Activated naive CD4-positive, alpha-beta T cell treated with anti-CD3 and anti-CD28 coated beads for 36 hours (primary cell): ENCODE data around the gene KISS1R. TPM values are rescaled to one million over a fixed set of nuclear protein-coding genes. Genes with fewer than 3 reads are reported as not detected.

Experiments
- CTCF ChIA-PET: fragments of 350-600 bp; sonication (Branson Sonifier 250); formaldehyde crosslinking; loops from one replicate; lab custom pipeline; 2021; ENCODE audit warnings: antibody characterized with exemption; lab: Charles Lee
- DNase-seq: peaks from one replicate; pipeline ENCODE4 v3.0.0-alpha.2; 2020
- H3K27ac Mint-ChIP-seq: one replicate; pipeline ENCODE4 v1.8.0; 2021; ENCODE audit warnings: mild to moderate bottlenecking, mixed read lengths
- H3K27me3 Mint-ChIP-seq: one replicate; pipeline ENCODE4 v1.8.0; 2021; ENCODE audit warnings: low read depth, mixed read lengths
- H3K36me3 Mint-ChIP-seq: one replicate; pipeline ENCODE4 v1.8.0; 2021; ENCODE audit warnings: low read depth, mixed read lengths
- H3K4me1 Mint-ChIP-seq: one replicate; pipeline ENCODE4 v1.8.0; 2021; ENCODE audit warnings: low read depth, mixed read lengths
- H3K4me3 Mint-ChIP-seq: one replicate; pipeline ENCODE4 v1.8.0; 2021; ENCODE audit warnings: mild to moderate bottlenecking, moderate library complexity, mixed read lengths
- H3K9me3 Mint-ChIP-seq: one replicate; pipeline ENCODE4 v1.8.0; 2021; ENCODE audit warnings: mixed read lengths
- intact Hi-C: fragments of 100-400 bp; cut with micrococcal nuclease; formaldehyde crosslinking; loops from one replicate; pipeline ENCODE4 v1.15.1; 2023
- total RNA-seq, 2 experiments: library from RNA; stranded (reverse); gene quantifications; one replicate each; pipeline ENCODE4 v1.2.3, GENCODE V29; 2021

Gene KISS1R
- total RNA-seq, 2 experiments from 2014 or later = 5.3 to 6.6 TPM

- no peak overlapping the region for H3K27ac Mint-ChIP-seq
- DNase-seq = no peak
- no peak overlapping the region for H3K4me3 Mint-ChIP-seq
- intact Hi-C loops = no loop called here
- H3K9me3 Mint-ChIP-seq = no peaks in the 10 kb centered on the region
- peaks cover 2% of the 10 kb centered on the region for H3K36me3 Mint-ChIP-seq
- H3K4me1 Mint-ChIP-seq = peaks cover 14% of the 10 kb centered on the region
- no peaks in the 10 kb centered on the region for H3K27me3 Mint-ChIP-seq
- CTCF ChIA-PET = interaction anchor here (1.1 to 1.3 kb wide), 3 partner anchors 9 to 52 kb away, joined by 3 to 8 read pairs (median 4); partner anchors contain the start of gene WDR18
Measured at GRCh38 chr19:931860-932647, 14.9 kb downstream of the KISS1R start.

- Mint-ChIP-seq H3K4me1 (peaks cover 20% of the 10 kb centered on the region), H3K9me3 (no peaks in the 10 kb centered on the region), H3K27me3 (no peaks in the 10 kb centered on the region), H3K36me3 (peaks cover 5% of the 10 kb centered on the region), H3K4me3 (peak overlapping the region; percentile 63), H3K27ac (no peak overlapping the region)
- peak; percentile 54 for DNase-seq
- CTCF ChIA-PET = interaction anchor here (1.1 to 1.5 kb wide), 4 partner anchors 9 to 70 kb away, joined by 3 to 8 read pairs (median 4); partner anchors contain the start of gene WDR18
- intact Hi-C loops = no loop called here
Measured at GRCh38 chr19:932648-933552, 15.8 kb downstream of the KISS1R start.

GRCh38 chr19:933553-933882 is 16.4 kb downstream of the KISS1R start:
- Mint-ChIP-seq H3K27me3 (no peaks in the 10 kb centered on the region), H3K36me3 (peaks cover 5% of the 10 kb centered on the region), H3K27ac (no peak overlapping the region), H3K4me1 (peaks cover 25% of the 10 kb centered on the region), H3K4me3 (no peak overlapping the region), H3K9me3 (no peaks in the 10 kb centered on the region)
- CTCF ChIA-PET = interaction anchor here (1.1 to 1.5 kb wide), 2 partner anchors 10 to 70 kb away, joined by 4 to 5 read pairs; no protein-coding TSS in a partner anchor
- intact Hi-C loops = no loop called here
- DNase-seq = no peak

GRCh38 chr19:934197-934840 is 17.2 kb downstream of the KISS1R start:
- H3K36me3 Mint-ChIP-seq = peaks cover 5% of the 10 kb centered on the region
- DNase-seq = no peak
- H3K4me3 Mint-ChIP-seq = no peak overlapping the region
- intact Hi-C loops = no loop called here
- CTCF ChIA-PET = interaction anchor here (1.5 kb wide), 1 partner anchor 71 kb away, joined by 5 read pairs; no protein-coding TSS in a partner anchor
- no peak overlapping the region for H3K27ac Mint-ChIP-seq
- no peaks in the 10 kb centered on the region for H3K9me3 Mint-ChIP-seq
- H3K4me1 Mint-ChIP-seq = peaks cover 25% of the 10 kb centered on the region
- no peaks in the 10 kb centered on the region for H3K27me3 Mint-ChIP-seq

- H3K27ac Mint-ChIP-seq = no peak overlapping the region
- no peaks in the 10 kb centered on the region for H3K27me3 Mint-ChIP-seq
- DNase-seq = no peak
- CTCF ChIA-PET = no interaction called here
- no peak overlapping the region for H3K4me3 Mint-ChIP-seq
- peaks cover 8% of the 10 kb centered on the region for H3K36me3 Mint-ChIP-seq
- intact Hi-C loops = no loop called here
- peaks cover 28% of the 10 kb centered on the region for H3K4me1 Mint-ChIP-seq
- no peaks in the 10 kb centered on the region for H3K9me3 Mint-ChIP-seq
Measured at GRCh38 chr19:934865-935479, 17.8 kb downstream of the KISS1R start.

- DNase-seq = no peak
- CTCF ChIA-PET = no interaction called here
- Mint-ChIP-seq H3K27ac (no peak overlapping the region), H3K36me3 (peaks cover 8% of the 10 kb centered on the region), H3K4me3 (no peak overlapping the region), H3K4me1 (peaks cover 33% of the 10 kb centered on the region), H3K9me3 (no peaks in the 10 kb centered on the region), H3K27me3 (no peaks in the 10 kb centered on the region)
- intact Hi-C loops = no loop called here
Measured at GRCh38 chr19:936175-936546, 19.0 kb downstream of the KISS1R start.

GRCh38 chr19:937259-937694 is 20.1 kb downstream of the KISS1R start:
- no peak overlapping the region for H3K27ac Mint-ChIP-seq
- intact Hi-C loops = no loop called here
- H3K4me1 Mint-ChIP-seq = peaks cover 35% of the 10 kb centered on the region
- no peaks in the 10 kb centered on the region for H3K9me3 Mint-ChIP-seq
- H3K27me3 Mint-ChIP-seq = no peaks in the 10 kb centered on the region
- peak; percentile 45 for DNase-seq
- H3K36me3 Mint-ChIP-seq = peaks cover 8% of the 10 kb centered on the region
- CTCF ChIA-PET = no interaction called here
- H3K4me3 Mint-ChIP-seq = no peak overlapping the region

GRCh38 chr19:938233-938923 is 21.2 kb downstream of the KISS1R start:
- intact Hi-C loops = no loop called here
- CTCF ChIA-PET = interaction anchor here (0.7 to 1.0 kb wide), 2 partner anchors 16 to 43 kb away, joined by 3 to 5 read pairs; no protein-coding TSS in a partner anchor
- Mint-ChIP-seq H3K4me1 (peaks cover 28% of the 10 kb centered on the region), H3K27me3 (no peaks in the 10 kb centered on the region), H3K9me3 (no peaks in the 10 kb centered on the region), H3K36me3 (peaks cover 6% of the 10 kb centered on the region), H3K27ac (no peak overlapping the region), H3K4me3 (no peak overlapping the region)
- no peak for DNase-seq

GRCh38 chr19:939439-939838 is 22.3 kb downstream of the KISS1R start:
- intact Hi-C loops = no loop called here
- Mint-ChIP-seq H3K27ac (no peak overlapping the region), H3K9me3 (no peaks in the 10 kb centered on the region), H3K36me3 (peaks cover 6% of the 10 kb centered on the region), H3K27me3 (no peaks in the 10 kb centered on the region), H3K4me3 (no peak overlapping the region), H3K4me1 (peaks cover 28% of the 10 kb centered on the region)
- CTCF ChIA-PET = interaction anchor here (0.7 kb wide), 1 partner anchor 17 kb away, joined by 5 read pairs; no protein-coding TSS in a partner anchor
- no peak for DNase-seq

- Mint-ChIP-seq H3K36me3 (peaks cover 6% of the 10 kb centered on the region), H3K9me3 (no peaks in the 10 kb centered on the region), H3K27ac (no peak overlapping the region), H3K4me3 (peak overlapping the region; percentile 68), H3K4me1 (peaks cover 28% of the 10 kb centered on the region), H3K27me3 (no peaks in the 10 kb centered on the region)
- no peak for DNase-seq
- CTCF ChIA-PET = interaction anchor here (0.7 kb wide), 1 partner anchor 44 kb away, joined by 3 read pairs; no protein-coding TSS in a partner anchor
- intact Hi-C loops = loop anchor here (2.0 kb wide), 1 partner anchor 13 kb away; the partner anchor contains the start of gene ARID3A
Measured at GRCh38 chr19:939922-940321, 22.8 kb downstream of the KISS1R start.
